ENCODE data around the gene USF3. TPM values are rescaled to one million over a fixed set of nuclear protein-coding genes. Genes with fewer than 3 reads are reported as not detected.
A peak's percentile ranks its signal among the peaks of the same experiment; 100 is the strongest.

Gene USF3
- total and polyA plus RNA-seq, 2 of the 4 experiments (the other 2 are of a cell fraction): 3.0 to 5.2 TPM

- dilution Hi-C loops (cut with HindIII; ENCODE audit: low sequenced_read_pairs, unreplicated experiment): no loop called here
Observed at GRCh38 chr3:113643583-113643982, 52.9 kb downstream of the USF3 start.

More at GRCh38 chr3:113643583-113643982, 52.9 kb downstream of the USF3 start:
- Histone ChIP-seq H4K5ac (ENCODE audit: low read depth, low read length) (no peak overlapping the region), H3K4me1 (ENCODE audit: control insufficient read depth, insufficient read depth, low read length) (no peaks in the 10 kb centered on the region), H4K20me1 (ENCODE audit: insufficient read depth, low read length) (no peaks in the 10 kb centered on the region), H3K4ac (ENCODE audit: low read depth, low read length) (no peak overlapping the region), H3K9ac (ENCODE audit: low read depth, low read length) (no peak overlapping the region), H4K8ac (ENCODE audit: low read depth in 2 of 2, low read length in 2 of 2) (no peak overlapping the region), H3K79me1 (ENCODE audit: low read depth in 1 of 2, low read length in 2 of 2) (no peaks in the 10 kb centered on the region), H3K9me3 (ENCODE audit: control insufficient read depth, insufficient read depth, low read length) (peaks cover 8% of the 10 kb centered on the region), H2BK20ac (ENCODE audit: low read depth, low read length) (no peak overlapping the region), H3K4me2 (ENCODE audit: low read depth, low read length) (no peak overlapping the region), H3K9me1 (ENCODE audit: insufficient read depth, low read length) (no peaks in the 10 kb centered on the region), H3K18ac (ENCODE audit: low read depth, low read length) (no peak overlapping the region), H3K23ac (ENCODE audit: low read depth, low read length) (no peak overlapping the region), H2AK9ac (replicated peaks; ENCODE audit: low read depth, low read length, poor library complexity) (no peak overlapping the region), H4K91ac (ENCODE audit: insufficient read depth, low read depth, low read length) (no peak overlapping the region), H3K27ac (ENCODE audit: insufficient read depth, low read length) (no peak overlapping the region), H2BK120ac (ENCODE audit: low read depth, low read length) (no peak overlapping the region), H2AK5ac (ENCODE audit: low read depth, low read length) (no peak overlapping the region), H2BK5ac (ENCODE audit: low read depth, low read length, poor library complexity, severe bottlenecking) (no peak overlapping the region), H2BK15ac (ENCODE audit: low read depth, low read length) (no peak overlapping the region), H3K56ac (ENCODE audit: extremely low read depth, insufficient read depth, low read length) (no peak overlapping the region), H3K27me3 (ENCODE audit: control insufficient read depth, insufficient read depth, low read length) (no peaks in the 10 kb centered on the region), H3K14ac (replicated peaks; ENCODE audit: low read depth, low read length) (no peak overlapping the region), H3K36me3 (ENCODE audit: control insufficient read depth, insufficient read depth, low read length) (no peaks in the 10 kb centered on the region), H2AFZ (replicated peaks; ENCODE audit: low read length, poor library complexity) (no peak overlapping the region), H3K4me3 (ENCODE audit: insufficient read depth, low read depth, low read length) (no peak overlapping the region)
- intact Hi-C loops (cut with micrococcal nuclease): no loop called here
- ChIA-PET CTCF (no interaction called here), POLR2A (ENCODE audit: unreplicated experiment) (no interaction called here)
- no peak for TF ChIP-seq MAFK (IDR thresholded peaks at IDR 0.05; ENCODE audit: low read depth, low read length)
- TF ChIP-seq CEBPB (IDR thresholded peaks at IDR 0.05; ENCODE audit: low read depth, low read length): peak; percentile 88
- ATAC-seq (ENCODE audit: low read depth): no peak
- in situ Hi-C loops (cut with MboI; ENCODE audit: low sequenced_read_pairs): no loop called here
- BruUV-seq (replicated peaks): no TSS peak
- no CpG with 5 or more reads among the region's 7 CpGs for WGBS, 2 experiments (ENCODE audit: extremely low coverage in 2 of 2, insufficient read length in 1 of 2)
- no peak for DNase-seq
